Ovary (tissue), 3 donors: ENCODE data around the gene LYL1.

Experiments used
- CTCF ChIP-seq, 3 donors: fragments of 450-650 bp in 2 of 3; fragments of 200-600 bp in 1 of 3; IDR thresholded peaks; one replicate each; pipeline versions ENCODE4 v1.5.1 to v1.8.0; 2016 to 2022; ENCODE audit warnings: antibody characterized with exemption in 3 of 3, mild to moderate bottlenecking in 1 of 3
- EP300 ChIP-seq: sonication (generic); formaldehyde crosslinking; IDR thresholded peaks from one replicate; pipeline ENCODE4 v1.6.1; 2017; ENCODE audit warnings: antibody characterized with exemption
- donor health status: DM: no; HTN: no; CAD: no.

GRCh38 chr19:13095934-13096927 lies 6.4 kb downstream of the LYL1 start:
- TF ChIP-seq CTCF (IDR thresholded peaks at IDR 0.05): no peak
- TF ChIP-seq EP300: no peak
